Mesendoderm (in vitro differentiated cells): ENCODE results near the gene RAB31.

Experiments used
- DNase-seq: peaks from one replicate; pipeline ENCODE4 v3.0.0; 2013
- H2AK5ac ChIP-seq: 2 replicates; pipeline ENCODE4 v1.6.1; 2013; ENCODE audit warnings: low read length, inconsistent platforms
- H2BK120ac ChIP-seq: 2 replicates; pipeline ENCODE4 v1.6.1; 2013; ENCODE audit warnings: low read depth, mild to moderate bottlenecking, low read length, moderate library complexity, mixed read lengths
- H2BK15ac ChIP-seq: replicated peaks from 2 replicates; pipeline ENCODE4 v1.6.1; 2013; ENCODE audit warnings: low read depth, mild to moderate bottlenecking, moderate library complexity
- H2BK5ac ChIP-seq: 2 replicates; pipeline ENCODE4 v1.6.1; 2013; ENCODE audit warnings: low read length, inconsistent platforms
- H3K18ac ChIP-seq: 2 replicates; pipeline ENCODE4 v1.6.1; 2013; ENCODE audit warnings: mild to moderate bottlenecking, low read length, mixed read lengths
- H3K23ac ChIP-seq: one replicate; pipeline ENCODE4 v1.6.1; 2013; ENCODE audit warnings: low read length
- H3K27ac ChIP-seq: 2 replicates; pipeline ENCODE4 v1.5.1; 2013; ENCODE audit warnings: low read depth, mild to moderate bottlenecking, inconsistent platforms, low read length, moderate library complexity
- H3K27me3 ChIP-seq: 2 replicates; pipeline ENCODE4 v1.6.1; 2013; ENCODE audit warnings: low read length, control low read depth, mild to moderate bottlenecking, inconsistent platforms; ENCODE audit not compliant: insufficient read depth, poor library complexity
- H3K36me3 ChIP-seq: 2 replicates; pipeline ENCODE4 v1.6.1; 2013; ENCODE audit warnings: low read length, inconsistent platforms; ENCODE audit not compliant: control insufficient read depth, insufficient read depth
- H3K4ac ChIP-seq: one replicate; pipeline ENCODE4 v1.6.1; 2013; ENCODE audit warnings: low read depth, mild to moderate bottlenecking, low read length, moderate library complexity
- H3K4me1 ChIP-seq: 2 replicates; pipeline ENCODE4 v1.6.1; 2013; ENCODE audit warnings: low read depth, low read length, inconsistent platforms; ENCODE audit not compliant: control insufficient read depth
- H3K4me2 ChIP-seq: 2 replicates; pipeline ENCODE4 v1.6.1; 2013; ENCODE audit warnings: low read length
- H3K4me3 ChIP-seq: 2 replicates; pipeline ENCODE4 v1.5.1; 2013; ENCODE audit warnings: mild to moderate bottlenecking, low read length
- H3K56ac ChIP-seq: one replicate; pipeline ENCODE4 v1.6.1; 2013; ENCODE audit warnings: low read length
- H3K79me1 ChIP-seq: 2 replicates; pipeline ENCODE4 v1.6.1; 2013; ENCODE audit warnings: low read length, inconsistent platforms
- H3K79me2 ChIP-seq: 2 replicates; pipeline ENCODE4 v1.6.1; 2013; ENCODE audit warnings: mild to moderate bottlenecking, low read length; ENCODE audit not compliant: control insufficient read depth, insufficient read depth
- H3K9ac ChIP-seq: 2 replicates; pipeline ENCODE4 v1.6.1; 2013; ENCODE audit warnings: low read length, inconsistent platforms
- H4K5ac ChIP-seq: one replicate; pipeline ENCODE4 v1.6.1; 2013; ENCODE audit warnings: low read length
- H4K8ac ChIP-seq: one replicate; pipeline ENCODE4 v1.6.1; 2013; ENCODE audit warnings: low read depth, mild to moderate bottlenecking, control low read depth, low read length, moderate library complexity
- WGBS: extraction: QIAGEN DNeasy Blood & Tissue Kit; methylation state at CpG from one replicate; pipeline ENCODE4 v1.1.7; 2013; ENCODE audit warnings: low lambda C conversion rate, missing lambda C conversion rate; ENCODE audit not compliant: insufficient coverage; ENCODE audit errors: extremely low coverage; 5-methylcytosine and 5-hydroxymethylcytosine counted together

The RAB31 gene

DNA sequence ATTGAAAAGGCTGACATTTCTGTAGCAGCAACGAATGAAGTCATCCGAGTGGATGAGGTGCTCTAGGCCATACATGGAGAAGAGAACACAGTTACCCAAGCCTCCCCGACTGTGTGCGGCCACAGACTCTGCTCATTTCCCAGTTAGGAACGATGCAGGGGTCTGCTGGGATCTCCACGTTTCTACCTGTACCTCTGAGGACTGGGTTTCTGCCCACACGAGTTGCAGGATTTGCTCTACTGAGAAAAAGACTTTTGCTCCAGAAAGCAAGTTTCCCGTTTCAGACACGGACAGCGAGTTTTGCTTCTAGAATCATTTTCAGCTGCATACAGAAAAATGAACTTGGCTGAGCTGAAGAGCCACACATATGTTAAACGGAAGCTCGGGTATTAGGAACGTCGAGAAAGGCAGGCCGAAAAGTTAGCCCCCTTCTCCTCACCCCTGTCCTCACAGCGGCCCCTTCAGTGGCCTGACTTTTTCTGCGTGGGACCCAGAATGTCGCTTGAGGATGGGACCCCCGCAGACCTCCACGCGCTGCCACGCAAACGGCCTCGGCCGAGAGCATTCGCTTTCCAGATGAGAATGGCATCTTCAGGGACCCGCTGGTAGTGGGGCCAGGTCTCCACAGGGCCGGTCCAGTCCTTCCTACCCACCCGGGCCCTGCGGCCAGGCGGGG, 582 bp upstream of the RAB31 start:
- H3K27ac ChIP-seq: peak overlapping the region; percentile 68
- no peak overlapping the region for H4K8ac ChIP-seq
- H2BK120ac ChIP-seq: no peak overlapping the region
- H3K4me1 ChIP-seq: peaks cover 14% of the 10 kb centered on the region
- no peak overlapping the region for H2BK15ac ChIP-seq
- peak overlapping the region; percentile 74 for H3K23ac ChIP-seq
- H2AK5ac ChIP-seq: no peak overlapping the region
- H3K79me1 ChIP-seq: peaks cover 7% of the 10 kb centered on the region
- peak overlapping the region; percentile 14 for H3K4me3 ChIP-seq
- peak overlapping the region; percentile 57 for H3K4ac ChIP-seq
- peak overlapping the region; percentile 86 for H3K56ac ChIP-seq
- peak overlapping the region; percentile 53 for H3K4me2 ChIP-seq
- no peaks in the 10 kb centered on the region for H3K36me3 ChIP-seq
- WGBS: no CpG with 5 or more reads among the region's 31 CpGs
- H3K27me3 ChIP-seq: no peaks in the 10 kb centered on the region
- H2BK5ac ChIP-seq: no peak overlapping the region
- H4K5ac ChIP-seq: no peak overlapping the region
- H3K18ac ChIP-seq: peak overlapping the region; percentile 82
- peak; percentile 54 for DNase-seq
- H3K9ac ChIP-seq: peak overlapping the region; percentile 87
- H3K79me2 ChIP-seq: peaks cover 12% of the 10 kb centered on the region

DNA sequence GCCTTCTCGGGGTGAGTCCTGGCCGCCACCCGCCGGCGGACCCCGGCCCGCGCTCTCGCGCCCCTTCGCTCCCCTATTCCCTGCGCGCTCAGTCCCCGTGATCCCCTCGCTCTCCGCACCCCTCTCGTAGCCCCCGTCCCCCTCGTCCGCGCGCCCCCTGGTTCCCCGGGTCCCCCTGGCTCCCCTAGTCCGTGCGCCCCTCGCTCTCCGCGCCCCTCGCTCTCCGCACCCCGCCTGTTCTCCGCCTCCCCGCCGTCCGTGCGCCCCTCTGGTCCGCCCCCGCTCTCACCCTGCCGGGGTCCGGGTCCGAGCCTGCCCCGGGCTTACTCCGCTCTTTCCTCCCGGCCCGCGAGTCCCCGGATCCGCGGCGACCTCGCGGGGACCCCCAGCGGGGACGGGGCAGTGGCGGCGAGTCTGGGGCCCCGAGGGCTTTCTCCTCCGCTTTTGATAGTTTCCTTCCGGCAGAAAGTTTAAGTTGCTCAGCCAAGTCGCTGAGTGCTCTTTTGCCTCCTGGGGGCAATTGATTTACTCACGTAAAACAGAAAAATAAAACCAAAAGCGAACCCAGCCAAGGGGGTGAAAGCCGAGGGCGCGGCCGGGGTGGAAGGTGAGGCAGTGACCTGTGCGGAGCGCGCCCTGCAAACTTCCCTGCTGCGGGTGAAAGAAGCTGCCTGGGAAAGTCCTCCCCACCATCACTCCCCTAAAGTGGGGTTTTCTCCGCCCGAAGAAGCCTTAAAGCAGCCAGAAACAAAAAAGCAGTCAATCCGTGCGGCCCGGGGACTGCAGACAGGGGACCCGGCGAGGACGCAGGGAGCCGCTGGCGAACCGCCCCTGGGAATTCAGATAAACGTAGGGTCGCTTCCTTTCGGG, 568 bp downstream of the RAB31 start:
- Histone ChIP-seq H4K5ac (no peak overlapping the region), H4K8ac (no peak overlapping the region), H3K9ac (peak overlapping the region; percentile 87), H3K27ac (peak overlapping the region; percentile 51), H3K18ac (peak overlapping the region; percentile 85), H2BK5ac (peak overlapping the region; percentile 29), H2AK5ac (no peak overlapping the region), H3K4ac (peak overlapping the region; percentile 70), H3K4me1 (peaks cover 17% of the 10 kb centered on the region), H3K79me1 (peaks cover 15% of the 10 kb centered on the region), H3K56ac (peak overlapping the region; percentile 97), H3K36me3 (no peaks in the 10 kb centered on the region), H3K4me2 (peak overlapping the region; percentile 74), H3K27me3 (no peaks in the 10 kb centered on the region), H3K4me3 (peak overlapping the region; percentile 70), H3K79me2 (peaks cover 21% of the 10 kb centered on the region), H3K23ac (peak overlapping the region; percentile 9), H2BK120ac (peak overlapping the region; percentile 2), H2BK15ac (no peak overlapping the region)
- peak; percentile 43 for DNase-seq
- no CpG with 5 or more reads among the region's 84 CpGs for WGBS

DNA sequence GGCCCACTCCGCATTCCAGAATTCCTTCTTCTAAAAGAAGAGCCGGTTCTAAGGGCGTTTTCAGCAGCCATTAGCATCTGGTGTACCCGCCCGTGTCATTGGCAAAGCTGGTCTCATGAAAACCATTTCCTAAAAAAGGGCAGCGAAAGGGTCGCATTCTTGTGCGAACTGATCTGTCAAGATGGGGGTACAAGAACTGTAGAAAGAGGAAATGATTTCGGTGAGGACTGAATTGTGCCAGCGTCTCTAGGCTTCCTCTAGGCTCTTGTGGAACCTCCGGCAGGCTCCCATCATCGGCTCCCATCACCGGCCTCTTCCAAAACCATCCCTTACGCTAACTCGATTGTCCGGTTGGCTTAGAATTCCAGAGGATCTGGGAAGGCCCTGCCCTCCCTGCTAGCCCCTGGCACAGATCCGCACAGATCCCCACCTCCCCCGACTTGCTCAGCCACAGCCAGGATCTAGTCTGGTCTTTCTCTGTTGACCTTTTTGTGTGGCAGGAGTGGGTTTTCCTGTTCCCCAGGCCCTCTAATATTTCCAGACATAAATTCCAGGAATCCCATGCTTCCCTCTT, 1.3 kb downstream of the RAB31 start:
- H2BK15ac ChIP-seq: no peak overlapping the region
- no CpG with 5 or more reads among the region's 18 CpGs for WGBS
- peak overlapping the region; percentile 70 for H3K4me3 ChIP-seq
- peaks cover 21% of the 10 kb centered on the region for H3K4me1 ChIP-seq
- DNase-seq: peak; percentile 79
- H2BK120ac ChIP-seq: no peak overlapping the region
- H3K23ac ChIP-seq: peak overlapping the region; percentile 9
- H3K18ac ChIP-seq: peak overlapping the region; percentile 85
- no peaks in the 10 kb centered on the region for H3K27me3 ChIP-seq
- H3K79me1 ChIP-seq: peaks cover 20% of the 10 kb centered on the region
- H2AK5ac ChIP-seq: peak overlapping the region; percentile 3
- peak overlapping the region; percentile 87 for H3K9ac ChIP-seq
- no peak overlapping the region for H3K27ac ChIP-seq
- no peak overlapping the region for H4K5ac ChIP-seq
- no peak overlapping the region for H2BK5ac ChIP-seq
- H3K56ac ChIP-seq: peak overlapping the region; percentile 97
- no peak overlapping the region for H4K8ac ChIP-seq
- H3K4ac ChIP-seq: peak overlapping the region; percentile 70
- H3K4me2 ChIP-seq: peak overlapping the region; percentile 74
- no peaks in the 10 kb centered on the region for H3K36me3 ChIP-seq
- H3K79me2 ChIP-seq: peaks cover 28% of the 10 kb centered on the region

DNA sequence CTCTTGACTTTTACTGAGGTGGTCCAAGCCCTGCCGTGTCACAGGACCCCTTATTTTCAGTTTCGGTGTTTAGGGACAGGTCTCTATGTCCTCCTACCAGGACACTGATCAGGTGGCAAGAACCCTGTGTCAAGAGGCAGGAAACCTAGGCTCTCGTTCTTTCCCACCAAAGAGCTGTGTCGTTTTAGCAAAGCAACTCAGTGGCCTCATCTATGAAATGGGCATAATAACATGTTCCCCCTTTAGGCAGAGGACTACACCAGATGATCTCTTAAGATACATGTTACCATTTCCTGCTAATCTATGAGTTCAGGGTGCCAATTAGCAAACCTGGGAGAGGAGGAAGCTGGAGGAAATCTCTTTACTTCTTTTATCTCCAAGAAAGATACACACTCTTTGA, 1.9 kb downstream of the RAB31 start:
- Histone ChIP-seq H3K18ac (no peak overlapping the region), H3K36me3 (no peaks in the 10 kb centered on the region), H2BK5ac (no peak overlapping the region), H3K4me2 (peak overlapping the region; percentile 74), H3K79me2 (peaks cover 34% of the 10 kb centered on the region), H3K23ac (no peak overlapping the region), H3K79me1 (peaks cover 22% of the 10 kb centered on the region), H4K5ac (no peak overlapping the region), H3K4ac (no peak overlapping the region), H2AK5ac (no peak overlapping the region), H3K56ac (peak overlapping the region; percentile 97), H3K27me3 (no peaks in the 10 kb centered on the region), H3K4me3 (no peak overlapping the region), H2BK120ac (no peak overlapping the region), H4K8ac (no peak overlapping the region), H3K27ac (no peak overlapping the region), H3K4me1 (peaks cover 21% of the 10 kb centered on the region), H3K9ac (peak overlapping the region; percentile 87), H2BK15ac (no peak overlapping the region)
- WGBS: no CpG with 5 or more reads among the region's 4 CpGs
- DNase-seq: peak; percentile 48

DNA sequence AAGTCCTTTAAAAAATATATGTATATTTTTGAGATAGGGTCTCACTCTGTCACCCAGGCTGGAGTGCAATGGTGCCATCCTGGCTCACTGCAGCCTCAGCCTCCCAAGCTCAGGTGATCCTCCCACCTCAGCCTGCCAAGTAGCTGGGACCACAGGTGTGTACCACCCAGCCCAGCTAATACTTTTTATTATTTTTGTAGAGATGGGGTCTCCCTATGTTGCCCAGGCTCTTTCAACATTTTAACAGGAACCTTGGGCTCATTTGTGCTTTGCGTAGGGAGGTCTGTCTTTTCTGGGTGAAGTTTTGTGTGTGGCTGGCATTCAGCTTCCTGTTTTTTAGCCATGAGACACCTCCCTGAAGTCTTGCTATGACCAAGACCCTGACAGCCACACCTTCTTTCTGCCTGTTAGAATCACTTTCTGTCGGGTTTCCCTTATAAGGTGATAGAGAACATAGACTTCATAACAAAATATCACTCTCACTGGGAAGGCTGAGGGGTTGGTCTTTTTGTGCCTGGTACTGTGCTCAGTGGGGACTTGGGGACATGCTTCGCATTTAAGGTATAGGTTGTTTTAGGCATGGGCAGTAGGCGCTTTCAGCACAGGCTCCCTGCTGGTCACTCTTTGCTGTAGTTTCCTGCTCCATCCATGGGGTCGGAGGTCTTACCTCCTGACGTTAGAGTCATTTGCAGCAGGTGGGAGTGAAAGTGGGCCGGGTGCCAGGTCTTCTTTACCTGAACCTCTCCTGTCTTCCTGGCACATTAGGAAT, 3.4 kb downstream of the RAB31 start:
- Histone ChIP-seq H4K8ac (no peak overlapping the region), H3K23ac (peak overlapping the region; percentile 16), H3K56ac (peak overlapping the region; percentile 10), H2BK120ac (no peak overlapping the region), H3K18ac (no peak overlapping the region), H3K9ac (no peak overlapping the region), H3K27me3 (no peaks in the 10 kb centered on the region), H2BK5ac (no peak overlapping the region), H3K4me3 (no peak overlapping the region), H2BK15ac (no peak overlapping the region), H3K4me2 (no peak overlapping the region), H3K79me2 (peaks cover 41% of the 10 kb centered on the region), H3K27ac (no peak overlapping the region), H3K4me1 (peaks cover 26% of the 10 kb centered on the region), H4K5ac (no peak overlapping the region), H3K36me3 (no peaks in the 10 kb centered on the region), H3K79me1 (peaks cover 28% of the 10 kb centered on the region), H2AK5ac (no peak overlapping the region), H3K4ac (no peak overlapping the region)
- no peak for DNase-seq
- no CpG with 5 or more reads among the region's 7 CpGs for whole genome bisulfite sequencing
